GM12874 (cell line): Measurements from ENCODE around the gene MYO1D.

Experiments
- TF ChIP-seq, protein P1 (sequence below): IDR thresholded peaks from 2 replicates; pipeline ENCODE4 v1.5.1; 2011; ENCODE audit warnings: low read depth, mild to moderate bottlenecking, control low read depth, low read length, moderate library complexity; ENCODE audit not compliant: insufficient read depth

The MYO1D gene

DNA sequence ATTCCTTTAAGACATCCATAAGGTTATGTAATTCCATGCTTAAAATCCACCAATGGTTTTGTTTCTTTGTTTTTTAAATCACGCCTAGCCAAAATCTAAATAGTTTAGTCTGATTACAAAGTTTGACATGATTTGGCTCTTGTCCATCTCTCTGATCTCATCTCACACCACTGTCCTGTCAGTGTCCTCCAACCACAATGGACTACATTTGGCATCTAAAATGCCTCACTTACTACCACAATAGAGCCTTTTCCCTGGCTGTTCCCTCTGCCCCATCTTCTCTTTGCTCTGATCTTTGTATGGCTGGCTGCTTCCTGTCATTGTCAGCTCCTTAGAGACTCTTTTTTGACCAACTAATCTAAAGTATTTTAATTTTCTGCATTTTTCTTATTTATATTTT is 157.2 kb downstream of the MYO1D start:
- TF ChIP-seq, protein P1, sequence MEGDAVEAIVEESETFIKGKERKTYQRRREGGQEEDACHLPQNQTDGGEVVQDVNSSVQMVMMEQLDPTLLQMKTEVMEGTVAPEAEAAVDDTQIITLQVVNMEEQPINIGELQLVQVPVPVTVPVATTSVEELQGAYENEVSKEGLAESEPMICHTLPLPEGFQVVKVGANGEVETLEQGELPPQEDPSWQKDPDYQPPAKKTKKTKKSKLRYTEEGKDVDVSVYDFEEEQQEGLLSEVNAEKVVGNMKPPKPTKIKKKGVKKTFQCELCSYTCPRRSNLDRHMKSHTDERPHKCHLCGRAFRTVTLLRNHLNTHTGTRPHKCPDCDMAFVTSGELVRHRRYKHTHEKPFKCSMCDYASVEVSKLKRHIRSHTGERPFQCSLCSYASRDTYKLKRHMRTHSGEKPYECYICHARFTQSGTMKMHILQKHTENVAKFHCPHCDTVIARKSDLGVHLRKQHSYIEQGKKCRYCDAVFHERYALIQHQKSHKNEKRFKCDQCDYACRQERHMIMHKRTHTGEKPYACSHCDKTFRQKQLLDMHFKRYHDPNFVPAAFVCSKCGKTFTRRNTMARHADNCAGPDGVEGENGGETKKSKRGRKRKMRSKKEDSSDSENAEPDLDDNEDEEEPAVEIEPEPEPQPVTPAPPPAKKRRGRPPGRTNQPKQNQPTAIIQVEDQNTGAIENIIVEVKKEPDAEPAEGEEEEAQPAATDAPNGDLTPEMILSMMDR, result no peak

DNA sequence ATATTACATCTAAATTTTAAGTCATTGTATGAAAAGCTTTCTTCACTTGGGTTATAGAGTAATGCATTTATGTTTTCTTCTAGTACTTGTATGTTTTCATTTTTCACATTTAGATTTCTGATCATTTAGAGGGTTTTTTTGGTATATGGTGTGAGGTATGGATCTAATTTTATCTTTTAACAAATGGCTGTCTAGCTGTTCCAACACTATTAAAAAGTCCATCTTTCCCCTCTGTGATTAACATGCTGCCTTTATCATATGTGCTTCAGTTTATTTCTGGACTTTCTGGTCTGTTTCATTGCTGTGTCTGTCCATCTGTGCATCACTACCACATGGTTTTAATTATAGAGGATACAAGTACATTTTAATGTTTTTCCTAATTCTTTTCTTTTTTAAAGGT is 163.8 kb downstream of the MYO1D start:
- TF ChIP-seq, protein P1, result no peak

DNA sequence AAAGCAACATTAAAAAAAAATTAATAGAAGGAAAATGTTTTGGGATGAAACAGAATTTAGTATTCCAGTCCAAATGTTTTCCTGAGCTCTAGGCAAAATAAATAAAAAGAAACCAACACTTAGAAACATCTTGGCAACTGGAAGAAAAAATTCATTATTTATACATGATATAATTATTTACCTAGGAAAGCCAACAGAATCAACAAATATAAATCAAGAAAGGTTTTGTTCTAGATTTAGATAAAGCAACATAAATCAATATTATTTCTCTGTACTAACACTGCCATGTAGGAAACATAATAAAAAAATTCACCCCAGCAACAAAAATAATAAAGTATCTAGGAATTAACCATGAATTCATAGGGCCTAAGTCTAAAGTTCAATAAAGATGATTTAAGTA is 167.4 kb downstream of the MYO1D start:
- TF ChIP-seq, protein P1, result no peak

DNA sequence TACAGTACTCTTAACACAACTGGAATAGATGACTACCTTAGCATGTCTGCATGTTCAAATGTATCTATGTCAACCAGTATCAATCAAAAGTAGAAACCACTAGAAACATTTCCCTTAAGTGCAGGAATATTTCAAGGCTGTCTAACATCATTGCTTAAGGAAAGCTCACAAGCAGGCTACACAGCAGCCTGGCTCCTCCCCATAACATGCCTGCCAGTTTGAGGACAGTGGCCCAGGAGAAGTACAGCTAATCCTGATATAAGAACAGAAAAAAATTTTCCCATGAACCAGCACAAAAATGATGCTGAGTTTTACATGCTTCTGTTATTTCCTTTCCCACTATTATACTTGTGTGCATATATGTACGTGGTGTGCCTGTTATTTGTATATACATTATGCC is 175.1 kb downstream of the MYO1D start:
- TF ChIP-seq, protein P1, result no peak

DNA sequence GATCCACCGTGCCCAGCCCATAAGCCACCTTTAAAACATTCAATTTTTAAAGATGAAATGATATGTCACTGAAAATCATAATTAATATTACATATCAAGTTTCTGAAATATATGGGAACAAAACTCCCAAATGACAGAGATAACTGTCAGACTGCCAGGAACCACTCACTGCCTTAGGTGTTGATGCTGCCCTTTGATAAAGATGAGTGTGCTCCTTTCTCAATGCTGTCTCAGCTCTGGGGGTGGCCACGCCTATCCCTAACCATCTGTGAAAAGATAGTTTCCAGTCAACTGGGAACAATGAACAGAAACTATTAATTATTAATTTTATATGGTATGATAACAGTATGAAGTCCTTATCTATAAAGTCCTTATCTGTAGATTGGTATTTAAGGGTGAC is 177.7 kb downstream of the MYO1D start:
- TF ChIP-seq, protein P1, result no peak

DNA sequence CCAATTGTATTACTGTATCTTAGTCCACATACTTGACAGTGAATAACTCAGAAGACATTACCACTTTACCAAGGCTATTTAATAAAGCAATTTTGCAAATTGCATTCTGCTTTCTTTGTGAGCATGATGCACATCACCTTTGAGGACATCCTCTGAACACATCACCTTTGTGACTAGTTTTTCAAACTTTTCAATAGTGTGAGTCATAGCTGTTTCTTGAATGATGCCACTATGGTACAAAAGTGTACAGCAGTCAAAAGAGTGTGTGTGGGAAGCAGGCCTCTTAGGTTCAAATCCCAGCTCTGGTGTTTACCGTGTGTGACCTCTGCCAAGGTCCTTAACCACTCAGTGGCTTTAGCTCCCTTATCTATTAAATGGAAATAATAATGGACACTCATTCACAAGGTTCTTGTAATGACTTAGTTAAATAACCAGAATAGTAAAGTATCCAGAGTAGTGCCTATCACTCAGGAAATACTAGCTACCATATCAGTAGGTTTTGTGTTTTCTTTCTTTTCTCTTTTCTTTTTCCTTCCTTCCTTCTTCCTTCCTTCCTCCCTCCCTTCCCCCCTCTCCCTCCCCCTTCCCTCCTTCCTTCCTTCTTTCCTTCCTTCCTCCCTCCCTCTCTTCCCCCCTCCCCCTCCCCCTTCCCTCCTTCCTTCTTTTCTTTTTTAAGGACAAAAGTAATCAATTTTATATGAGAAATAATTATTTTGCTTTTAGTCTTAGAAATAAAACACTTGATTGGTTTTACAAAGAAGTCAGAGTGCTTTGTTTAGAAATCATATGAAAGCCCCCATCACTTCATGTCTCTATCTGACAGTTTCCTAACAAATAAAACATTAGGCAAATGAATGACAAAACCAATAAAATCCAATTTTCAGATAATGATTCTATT is 178.9 kb downstream of the MYO1D start:
- TF ChIP-seq, protein P1, result no peak

DNA sequence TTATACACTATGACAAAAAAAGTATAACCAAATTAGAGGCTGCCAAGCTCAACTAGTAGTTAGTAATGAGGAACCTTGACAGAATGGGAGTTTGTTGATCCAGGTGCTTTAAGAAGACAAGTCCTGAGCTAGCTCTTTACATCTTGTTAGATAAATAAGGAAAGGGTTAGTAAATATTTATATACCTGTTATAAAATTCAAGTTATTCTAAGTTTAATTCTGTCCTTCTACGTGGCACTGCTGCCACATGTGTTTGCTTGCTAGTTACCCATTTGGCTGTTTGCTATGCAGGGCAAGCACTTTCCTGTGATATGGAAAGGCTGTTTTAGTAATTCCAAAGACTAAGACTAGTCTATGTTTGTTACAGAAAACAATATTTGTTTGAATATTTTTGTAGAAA is 180.5 kb downstream of the MYO1D start:
- TF ChIP-seq, protein P1, result no peak
